ENCODE data around the gene COL18A1.
"Not testable (repeated sequence)": the region's sequence is repeated elsewhere in the genome, so short reads cannot be mapped to it uniquely, and the experiment has no call there.

The COL18A1 gene

GRCh38 chr21:45517249-45518065 is 112.5 kb downstream of the COL18A1 start:
- DNase-seq (ENCODE audit: low read depth in 2 of 2), result no peak

GRCh38 chr21:45518742-45519141 is 113.8 kb downstream of the COL18A1 start:
- DNase-seq (ENCODE audit: low read depth in 2 of 2), result no peak

- DNase-seq (ENCODE audit: low read depth in 2 of 2), result no peak
Measured at GRCh38 chr21:45519182-45519581, 114.2 kb downstream of the COL18A1 start.

GRCh38 chr21:45521241-45521640 is 116.3 kb downstream of the COL18A1 start:
- DNase-seq (ENCODE audit: low read depth in 2 of 2), result no peak

- no peak for DNase-seq (ENCODE audit: low read depth in 2 of 2)
Measured at GRCh38 chr21:45522381-45522780, 117.4 kb downstream of the COL18A1 start.

- no peak for DNase-seq (ENCODE audit: low read depth in 2 of 2)
Measured at GRCh38 chr21:45522986-45523385, 118.0 kb downstream of the COL18A1 start.

- DNase-seq (ENCODE audit: low read depth in 2 of 2), result no peak
Measured at GRCh38 chr21:45523411-45524101, 118.6 kb downstream of the COL18A1 start.

- DNase-seq (ENCODE audit: low read depth in 2 of 2), result no peak
Measured at GRCh38 chr21:45524756-45525152, 119.8 kb downstream of the COL18A1 start.

- DNase-seq (ENCODE audit: low read depth in 2 of 2), result no peak
Measured at GRCh38 chr21:45525153-45525909, 120.4 kb downstream of the COL18A1 start.

- no peak for DNase-seq (ENCODE audit: low read depth in 2 of 2)
Measured at GRCh38 chr21:45525910-45526306, 120.9 kb downstream of the COL18A1 start.

- DNase-seq (ENCODE audit: low read depth in 2 of 2), result not testable (repeated sequence)
Measured at GRCh38 chr21:45527151-45527999, 122.4 kb downstream of the COL18A1 start.

GRCh38 chr21:45528028-45528705 is 123.2 kb downstream of the COL18A1 start:
- no peak for DNase-seq (ENCODE audit: low read depth in 2 of 2)

- DNase-seq (ENCODE audit: low read depth in 2 of 2), result no peak
Measured at GRCh38 chr21:45528981-45529784, 124.2 kb downstream of the COL18A1 start.

- no peak for DNase-seq (ENCODE audit: low read depth in 2 of 2)
Measured at GRCh38 chr21:45529785-45530422, 124.9 kb downstream of the COL18A1 start.

- no peak for DNase-seq (ENCODE audit: low read depth in 2 of 2)
Measured at GRCh38 chr21:45530423-45531113, 125.6 kb downstream of the COL18A1 start.

GRCh38 chr21:45531114-45531392 is 126.1 kb downstream of the COL18A1 start:
- not testable (repeated sequence) for DNase-seq (ENCODE audit: low read depth in 2 of 2)

GRCh38 chr21:45531393-45532215 is 126.6 kb downstream of the COL18A1 start:
- no peak for DNase-seq (ENCODE audit: low read depth in 2 of 2)

- DNase-seq (ENCODE audit: low read depth in 2 of 2), result no peak
Measured at GRCh38 chr21:45532826-45533360, 127.9 kb downstream of the COL18A1 start.

Measured in stimulated activated CD8-positive, alpha-beta memory T cell treated with anti-CD3 and anti-CD28 coated beads, Interleukin-7, amount 100 ng/mL, for 1 hour (primary cell).